ENCODE data around the gene TEKT2. TPM values are rescaled to one million over a fixed set of nuclear protein-coding genes. Genes with fewer than 3 reads are reported as not detected.

TEKT2 gene
- total and polyA plus RNA-seq, 2 of the 8 experiments (the other 6 are each of a cell fraction or from before 2014, with no cell fraction given) = 1.6 to 1.7 TPM

DNA sequence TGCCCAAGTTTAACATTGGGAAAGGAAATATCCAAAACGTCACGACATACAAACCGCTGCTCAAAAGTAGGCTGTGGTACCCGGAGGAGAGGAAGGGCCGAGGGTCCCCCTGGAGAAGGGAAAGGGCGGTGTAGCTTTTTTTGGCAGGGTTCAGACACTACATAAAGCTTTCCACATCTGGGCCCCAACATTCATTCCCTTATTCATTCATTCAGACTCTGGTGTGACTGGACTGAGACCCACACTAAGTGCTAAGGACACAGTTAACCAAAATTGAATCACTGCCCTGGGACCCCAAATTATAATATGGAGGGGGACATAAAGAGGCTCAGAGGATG lies 51.4 kb downstream of the TEKT2 start:
- Histone ChIP-seq H2BK20ac (ENCODE audit: low read length) (no peak overlapping the region), H2BK5ac (ENCODE audit: low read depth, low read length) (no peak overlapping the region), H3K4me3 (ENCODE audit: extremely low read depth in 1 of 4, insufficient read depth in 2 of 4, low read depth in 3 of 4, low read length in 4 of 4) (no peak overlapping the region), H4K91ac (replicated peaks; ENCODE audit: insufficient read length, low read length) (no peak overlapping the region), H4K20me1 (replicated peaks in 1 of 2; ENCODE audit: control insufficient read depth in 1 of 2, insufficient read depth in 2 of 2, low read length in 2 of 2) (peaks cover 0 to 2% of the 10 kb centered on the region in 2 experiments), H2BK15ac (ENCODE audit: low read length) (no peak overlapping the region), H3K9ac (replicated peaks in 1 of 4; ENCODE audit: extremely low read depth in 1 of 4, low read depth in 3 of 4, low read length in 3 of 4) (no peak overlapping the region), H3K23ac (ENCODE audit: insufficient read length) (no peak overlapping the region), H3K14ac (ENCODE audit: insufficient read length) (no peak overlapping the region), H3K36me3 (ENCODE audit: control insufficient read depth in 2 of 4, insufficient read depth in 4 of 4, low read length in 3 of 4) (peaks cover 0 to 3% (median 0%) of the 10 kb centered on the region in 4 experiments; a peak in 4 of 8 replicates), H3K18ac (ENCODE audit: extremely low read depth, low read length) (no peak overlapping the region), H3K23me2 (ENCODE audit: low read depth, low read length) (no peaks in the 10 kb centered on the region), H4K8ac (ENCODE audit: extremely low read depth, insufficient read depth, low read length) (no peak overlapping the region), H3K4me2 (ENCODE audit: insufficient read depth in 1 of 2, low read depth in 2 of 2, low read length in 2 of 2) (no peak overlapping the region), H3K27me3 (replicated peaks in 1 of 4; ENCODE audit: control insufficient read depth in 3 of 4, extremely low read depth in 1 of 4, insufficient read depth in 3 of 4, low read length in 3 of 4) (no peaks in the 10 kb centered on the region), H3K27ac (ENCODE audit: low read depth, low read length) (no peak overlapping the region), H3K79me2 (ENCODE audit: control insufficient read depth in 1 of 2, insufficient read depth in 2 of 2, low read length in 2 of 2) (no peaks in the 10 kb centered on the region), H4K5ac (ENCODE audit: insufficient read length, low read depth, low read length) (no peak overlapping the region), H2BK120ac (replicated peaks; ENCODE audit: low read depth, low read length) (no peak overlapping the region), H3K9me3 (ENCODE audit: insufficient read depth in 2 of 2, low read depth in 1 of 2, low read length in 1 of 2) (no peaks in the 10 kb centered on the region), H3K4ac (replicated peaks; ENCODE audit: insufficient read length, low read depth, low read length) (no peak overlapping the region), H3K79me1 (ENCODE audit: low read depth, low read length) (no peaks in the 10 kb centered on the region), H2BK12ac (ENCODE audit: low read depth, low read length) (no peak overlapping the region), H3K56ac (replicated peaks; ENCODE audit: insufficient read length, low read depth, low read length) (no peak overlapping the region), H3K4me1 (replicated peaks in 1 of 4; ENCODE audit: control insufficient read depth in 3 of 4, insufficient read depth in 4 of 4, low read length in 3 of 4) (peaks cover 0 to 2% (median 0%) of the 10 kb centered on the region in 4 experiments; a peak in 2 of 7 replicates), H2AK5ac (ENCODE audit: low read depth, low read length) (no peak overlapping the region), H2AFZ (ENCODE audit: low read length) (no peak overlapping the region)
- ChIA-PET POLR2A (ENCODE audit: partially characterized antibody) (interaction anchor here (0.6 to 9.3 kb wide), 5 partner anchors 9 to 78 kb away, joined by 3 to 61 read pairs (median 6); partner anchors contain the start of gene TRAPPC3), CTCF (ENCODE audit: partially characterized antibody) (interaction anchor here (0.7 to 20.9 kb wide), 30 partner anchors 8 to 246 kb away, joined by 3 to 738 read pairs (median 4); partner anchors contain the start of genes ADPRS, MAP7D1, THRAP3 and TRAPPC3)
- no peak for DNase-seq (ENCODE audit: low read depth in 1 of 2, low spot score in 2 of 2)
- FAIRE-seq = no peak
- 81% methylated on average over 3 of the region's 6 CpGs; no CpG with 5 or more reads in 1 of the 2 experiments for WGBS, 2 experiments (ENCODE audit: extremely low coverage in 1 of 2, insufficient coverage in 1 of 2, insufficient read length in 1 of 2, insufficient replicate concordance in 2 of 2, low coverage in 1 of 2, low lambda C conversion rate in 2 of 2, missing lambda C conversion rate in 1 of 2)
- TF ChIP-seq YY1 (IDR thresholded peaks at IDR 0.05; ENCODE audit: low read depth, low read length) = no peak
- TF ChIP-seq SUZ12 (IDR thresholded peaks at IDR 0.05; ENCODE audit: low read length) = no peak
- no peak for TF ChIP-seq CBX8 (IDR thresholded peaks at IDR 0.05; ENCODE audit: borderline replicate concordance, low read depth, low read length)
- TF ChIP-seq SRF (IDR thresholded peaks at IDR 0.05; ENCODE audit: low read depth, low read length) = no peak
- TF ChIP-seq, protein P1, sequence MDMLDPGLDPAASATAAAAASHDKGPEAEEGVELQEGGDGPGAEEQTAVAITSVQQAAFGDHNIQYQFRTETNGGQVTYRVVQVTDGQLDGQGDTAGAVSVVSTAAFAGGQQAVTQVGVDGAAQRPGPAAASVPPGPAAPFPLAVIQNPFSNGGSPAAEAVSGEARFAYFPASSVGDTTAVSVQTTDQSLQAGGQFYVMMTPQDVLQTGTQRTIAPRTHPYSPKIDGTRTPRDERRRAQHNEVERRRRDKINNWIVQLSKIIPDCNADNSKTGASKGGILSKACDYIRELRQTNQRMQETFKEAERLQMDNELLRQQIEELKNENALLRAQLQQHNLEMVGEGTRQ (IDR thresholded peaks at IDR 0.05; ENCODE audit: low read length) = no peak
- TF ChIP-seq TAF7 (optimal IDR thresholded peaks at IDR 0.05; ENCODE audit: borderline replicate concordance, low read depth, low read length) = no peak
- no peak for TF ChIP-seq TCF12 (IDR thresholded peaks at IDR 0.05; ENCODE audit: low read depth, low read length)
- TF ChIP-seq SP1 (IDR thresholded peaks at IDR 0.05; ENCODE audit: low read depth, low read length) = no peak
- TF ChIP-seq MAFK (IDR thresholded peaks at IDR 0.05; ENCODE audit: low read depth, low read length) = no peak
- no peak for TF ChIP-seq POU5F1 (IDR thresholded peaks at IDR 0.05; ENCODE audit: low read depth, low read length)
- TF ChIP-seq, protein P2, sequence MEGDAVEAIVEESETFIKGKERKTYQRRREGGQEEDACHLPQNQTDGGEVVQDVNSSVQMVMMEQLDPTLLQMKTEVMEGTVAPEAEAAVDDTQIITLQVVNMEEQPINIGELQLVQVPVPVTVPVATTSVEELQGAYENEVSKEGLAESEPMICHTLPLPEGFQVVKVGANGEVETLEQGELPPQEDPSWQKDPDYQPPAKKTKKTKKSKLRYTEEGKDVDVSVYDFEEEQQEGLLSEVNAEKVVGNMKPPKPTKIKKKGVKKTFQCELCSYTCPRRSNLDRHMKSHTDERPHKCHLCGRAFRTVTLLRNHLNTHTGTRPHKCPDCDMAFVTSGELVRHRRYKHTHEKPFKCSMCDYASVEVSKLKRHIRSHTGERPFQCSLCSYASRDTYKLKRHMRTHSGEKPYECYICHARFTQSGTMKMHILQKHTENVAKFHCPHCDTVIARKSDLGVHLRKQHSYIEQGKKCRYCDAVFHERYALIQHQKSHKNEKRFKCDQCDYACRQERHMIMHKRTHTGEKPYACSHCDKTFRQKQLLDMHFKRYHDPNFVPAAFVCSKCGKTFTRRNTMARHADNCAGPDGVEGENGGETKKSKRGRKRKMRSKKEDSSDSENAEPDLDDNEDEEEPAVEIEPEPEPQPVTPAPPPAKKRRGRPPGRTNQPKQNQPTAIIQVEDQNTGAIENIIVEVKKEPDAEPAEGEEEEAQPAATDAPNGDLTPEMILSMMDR (IDR thresholded peaks at IDR 0.05; ENCODE audit: control extremely low read depth in 1 of 3, insufficient read depth in 1 of 3, low read depth in 1 of 3, low read length in 3 of 3) = no peak
